Tibial artery (tissue), 4 donors: Measurements from ENCODE around the gene CCDC50.

Source experiments
- DNase-seq, 2 donors: peaks; one replicate each; pipeline ENCODE4 v3.0.0-alpha.2; 2019
- H3K27ac ChIP-seq, 2 donors: fragments of 200-600 bp; sonication (generic) in 1 of 2; 1 replicate in 1 of 2; 2 replicates in 1 of 2; pipeline ENCODE4 v1.5.1; 2018 to 2019; ENCODE audit warnings: mild to moderate bottlenecking in 1 of 2
- H3K27me3 ChIP-seq, 2 donors: fragments of 200-600 bp; sonication (generic) in 1 of 2; one replicate each; pipeline versions ENCODE4 v1.5.1 to v1.6.0; 2016 to 2019
- H3K36me3 ChIP-seq, 3 donors: fragments of 200-600 bp; sonication (generic) in 2 of 3; one replicate each; pipeline ENCODE4 v1.5.1; 2016 to 2019; ENCODE audit warnings: mild to moderate bottlenecking in 2 of 3
- H3K4me1 ChIP-seq, 4 donors: fragments of 200-600 bp; sonication (generic) in 2 of 4; 1 replicate in 3 of 4; 2 replicates in 1 of 4; pipeline ENCODE4 v1.5.1; 2016 to 2019
- H3K4me3 ChIP-seq, 2 donors: fragments of 200-600 bp; sonication (generic) in 1 of 2; 1 replicate in 1 of 2; 2 replicates in 1 of 2; pipeline ENCODE4 v1.5.1; 2018 to 2019; ENCODE audit warnings: mild to moderate bottlenecking in 2 of 2
- H3K9me3 ChIP-seq, 3 donors: fragments of 200-600 bp; sonication (generic) in 1 of 3; one replicate each; pipeline ENCODE4 v1.5.1; 2016 to 2019
- intact Hi-C: fragments of 100-400 bp; cut with DNase I; formaldehyde crosslinking; loops from one replicate; pipeline ENCODE4 v1.15.0; 2023; ENCODE audit warnings: low total_unique reads
- TF ChIP-seq, protein P1 (sequence below), 2 experiments: fragments of 200-600 bp in 1 of 2; fragments of 450-650 bp in 1 of 2; IDR thresholded peaks; one replicate each; pipeline ENCODE4 v1.5.1; 2017 to 2019; ENCODE audit warnings: antibody characterized with exemption in 2 of 2, mild to moderate bottlenecking in 1 of 2, moderate library complexity in 1 of 2

Gene CCDC50

DNA sequence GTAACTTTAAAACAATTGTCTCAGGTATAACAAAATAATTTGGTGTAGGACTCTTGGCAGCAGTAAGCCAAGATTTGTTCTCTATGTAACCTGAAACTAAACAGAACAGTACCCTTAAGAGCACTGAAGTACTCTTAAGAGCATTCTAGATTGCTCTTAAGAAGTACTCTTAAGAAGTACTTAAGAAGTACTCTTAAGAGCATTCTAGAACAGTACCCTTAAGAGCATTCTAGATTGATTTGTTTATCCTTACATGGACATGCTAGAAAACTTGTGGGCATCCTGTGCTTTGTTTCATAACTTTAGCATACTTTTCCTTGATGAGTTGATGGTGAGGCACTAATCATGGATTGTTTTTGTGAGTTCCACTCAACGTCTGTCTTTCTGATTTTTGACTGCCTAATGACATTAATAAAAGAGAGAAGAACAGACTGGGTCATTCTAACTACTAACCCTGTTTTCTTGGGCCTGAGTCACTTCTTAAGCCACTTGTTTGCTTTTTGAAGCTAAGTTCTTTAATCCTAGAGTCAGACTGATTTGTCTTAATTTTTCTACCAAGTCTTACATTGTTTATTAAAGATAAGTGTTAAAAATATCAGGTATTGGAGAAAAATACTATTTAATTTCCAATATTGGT lies 58.4 kb downstream of the CCDC50 start:
- H3K36me3 ChIP-seq, result peaks cover 22 to 41% (median 33%) of the 10 kb centered on the region in 3 donors
- intact Hi-C loops, result no loop called here
- H3K27me3 ChIP-seq, result no peaks in the 10 kb centered on the region
- H3K27ac ChIP-seq, result no peak overlapping the region
- no peaks in the 10 kb centered on the region for H3K9me3 ChIP-seq
- no peak for DNase-seq
- peaks cover 0 to 14% (median 0%) of the 10 kb centered on the region in 4 donors for H3K4me1 ChIP-seq
- TF ChIP-seq, protein P1, sequence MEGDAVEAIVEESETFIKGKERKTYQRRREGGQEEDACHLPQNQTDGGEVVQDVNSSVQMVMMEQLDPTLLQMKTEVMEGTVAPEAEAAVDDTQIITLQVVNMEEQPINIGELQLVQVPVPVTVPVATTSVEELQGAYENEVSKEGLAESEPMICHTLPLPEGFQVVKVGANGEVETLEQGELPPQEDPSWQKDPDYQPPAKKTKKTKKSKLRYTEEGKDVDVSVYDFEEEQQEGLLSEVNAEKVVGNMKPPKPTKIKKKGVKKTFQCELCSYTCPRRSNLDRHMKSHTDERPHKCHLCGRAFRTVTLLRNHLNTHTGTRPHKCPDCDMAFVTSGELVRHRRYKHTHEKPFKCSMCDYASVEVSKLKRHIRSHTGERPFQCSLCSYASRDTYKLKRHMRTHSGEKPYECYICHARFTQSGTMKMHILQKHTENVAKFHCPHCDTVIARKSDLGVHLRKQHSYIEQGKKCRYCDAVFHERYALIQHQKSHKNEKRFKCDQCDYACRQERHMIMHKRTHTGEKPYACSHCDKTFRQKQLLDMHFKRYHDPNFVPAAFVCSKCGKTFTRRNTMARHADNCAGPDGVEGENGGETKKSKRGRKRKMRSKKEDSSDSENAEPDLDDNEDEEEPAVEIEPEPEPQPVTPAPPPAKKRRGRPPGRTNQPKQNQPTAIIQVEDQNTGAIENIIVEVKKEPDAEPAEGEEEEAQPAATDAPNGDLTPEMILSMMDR (IDR thresholded peaks at IDR 0.05), result no peak
- H3K4me3 ChIP-seq, result no peak overlapping the region

DNA sequence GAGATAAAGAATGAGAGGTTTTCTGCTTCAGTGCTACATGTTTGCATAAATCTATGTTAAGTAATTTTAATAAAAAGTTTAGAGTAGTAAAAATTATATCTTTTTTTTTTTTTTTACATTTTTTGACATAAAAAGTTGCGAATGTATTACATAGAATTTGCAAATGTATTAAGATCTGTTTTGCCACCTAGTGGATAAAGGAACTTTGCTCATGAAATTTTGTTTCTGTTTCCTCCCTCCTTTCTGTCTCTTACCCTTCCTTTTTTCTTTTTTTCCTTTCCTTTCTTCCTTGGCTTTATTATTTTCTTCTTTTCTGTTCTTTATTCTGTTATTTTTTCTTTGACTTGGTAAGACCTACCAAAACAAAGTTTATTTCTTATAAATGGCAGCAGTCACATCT lies 59.6 kb downstream of the CCDC50 start:
- peaks cover 0 to 7% (median 0%) of the 10 kb centered on the region in 4 donors for H3K4me1 ChIP-seq
- H3K4me3 ChIP-seq, result no peak overlapping the region
- TF ChIP-seq, protein P1 (IDR thresholded peaks at IDR 0.05), result peak in 1 of 2 experiments; percentile 20
- no peaks in the 10 kb centered on the region for H3K27me3 ChIP-seq
- H3K9me3 ChIP-seq, result no peaks in the 10 kb centered on the region
- intact Hi-C loops, result no loop called here
- H3K36me3 ChIP-seq, result peaks cover 22 to 40% (median 32%) of the 10 kb centered on the region in 3 donors
- no peak for DNase-seq
- no peak overlapping the region for H3K27ac ChIP-seq

DNA sequence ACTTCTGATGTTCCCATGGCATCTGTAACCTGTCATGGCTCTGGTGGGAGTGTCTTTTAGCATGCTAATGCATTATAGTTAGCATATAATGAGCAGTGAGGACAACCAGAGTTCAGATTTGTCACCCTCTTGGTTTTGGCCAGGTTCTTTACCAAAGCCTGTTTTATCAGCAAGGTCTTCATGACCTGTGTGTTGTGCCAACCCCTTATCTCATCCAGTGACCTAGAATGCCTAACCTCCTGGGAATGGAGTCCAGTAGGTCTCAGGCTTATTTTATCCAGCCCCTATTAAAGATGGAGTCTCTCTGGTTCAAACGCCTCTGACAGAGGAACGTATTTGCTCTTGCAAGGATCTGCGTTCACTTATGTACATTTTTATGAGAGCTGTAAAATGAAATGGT lies 61.4 kb downstream of the CCDC50 start:
- DNase-seq, result no peak
- H3K27ac ChIP-seq, result no peak overlapping the region
- peaks cover 22 to 40% (median 33%) of the 10 kb centered on the region in 3 donors for H3K36me3 ChIP-seq
- intact Hi-C loops, result no loop called here
- H3K9me3 ChIP-seq, result no peaks in the 10 kb centered on the region
- no peaks in the 10 kb centered on the region for H3K27me3 ChIP-seq
- no peak overlapping the region for H3K4me3 ChIP-seq
- H3K4me1 ChIP-seq, result no peaks in the 10 kb centered on the region
- TF ChIP-seq, protein P1 (IDR thresholded peaks at IDR 0.05), result no peak

DNA sequence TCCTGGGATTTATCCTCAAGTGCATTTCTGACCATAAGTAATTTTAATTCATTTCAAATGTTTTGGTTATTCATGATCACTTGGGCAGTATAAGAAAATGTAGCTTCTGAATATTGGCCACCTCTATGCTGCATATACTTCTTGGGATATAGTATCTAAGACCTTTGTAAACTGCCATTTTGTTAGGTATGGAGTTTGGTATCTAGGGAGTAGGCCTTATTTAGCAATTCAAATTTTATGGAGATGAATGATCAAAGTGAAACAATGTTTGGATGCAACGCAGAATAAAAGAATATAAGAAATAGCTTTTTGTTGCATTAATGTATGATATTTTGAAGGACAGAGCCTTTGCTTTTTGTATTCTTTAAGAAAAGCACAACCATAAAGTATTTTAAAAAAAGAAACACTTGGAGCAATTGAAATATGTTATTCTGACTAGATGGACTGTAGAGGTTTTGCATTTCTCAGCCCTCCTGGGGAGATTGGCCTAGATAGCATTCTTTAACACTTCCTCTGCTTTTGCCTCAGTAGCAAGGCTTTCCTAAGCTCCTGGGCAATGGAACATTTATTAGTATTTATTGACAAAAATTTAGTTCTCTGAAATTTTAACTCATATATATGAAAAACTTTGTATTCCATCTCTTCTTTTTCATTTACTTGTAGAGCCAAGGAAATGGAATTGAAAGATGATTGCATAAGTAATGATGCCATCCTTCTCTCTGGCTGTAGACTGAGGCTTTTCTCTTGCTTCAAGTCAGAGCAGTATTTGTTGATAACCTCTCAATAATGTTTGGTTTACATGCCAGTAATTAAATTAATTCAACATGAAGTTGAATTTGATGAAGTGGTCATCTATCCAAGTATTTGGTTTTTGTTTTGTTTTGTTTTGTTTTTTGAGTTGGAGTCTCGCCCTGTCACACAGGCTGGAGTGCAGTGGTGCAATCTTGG lies 62.9 kb downstream of the CCDC50 start:
- no peaks in the 10 kb centered on the region for H3K9me3 ChIP-seq
- TF ChIP-seq, protein P1 (IDR thresholded peaks at IDR 0.05), result no peak
- no peak overlapping the region for H3K27ac ChIP-seq
- no peak for DNase-seq
- H3K4me3 ChIP-seq, result no peak overlapping the region
- H3K36me3 ChIP-seq, result peaks cover 22 to 52% (median 40%) of the 10 kb centered on the region in 3 donors
- no peaks in the 10 kb centered on the region for H3K4me1 ChIP-seq
- H3K27me3 ChIP-seq, result no peaks in the 10 kb centered on the region
- intact Hi-C loops, result no loop called here

DNA sequence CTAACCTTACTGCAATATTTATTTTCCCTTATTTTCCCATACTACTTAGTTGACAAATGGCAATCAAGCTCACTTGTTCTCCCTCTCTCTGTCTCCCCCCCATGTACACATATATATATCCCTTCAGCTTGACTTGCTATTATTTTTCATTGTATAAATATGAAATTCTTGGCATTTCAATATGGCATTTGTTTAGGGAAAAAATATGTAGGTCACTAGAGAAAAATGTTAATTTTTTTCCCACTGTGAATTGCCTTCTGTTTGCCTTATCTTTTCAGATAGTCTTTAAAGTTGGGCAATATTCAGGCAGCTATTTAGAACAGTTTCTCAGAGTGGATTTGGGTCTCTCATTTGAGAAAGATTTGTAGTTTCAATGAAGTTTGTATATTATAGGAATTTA lies 64.0 kb downstream of the CCDC50 start:
- H3K9me3 ChIP-seq, result no peaks in the 10 kb centered on the region
- no peak overlapping the region for H3K27ac ChIP-seq
- no peak overlapping the region for H3K4me3 ChIP-seq
- TF ChIP-seq, protein P1 (IDR thresholded peaks at IDR 0.05), result no peak
- no peaks in the 10 kb centered on the region for H3K4me1 ChIP-seq
- no peak for DNase-seq
- H3K36me3 ChIP-seq, result peaks cover 26 to 52% (median 47%) of the 10 kb centered on the region in 3 donors
- H3K27me3 ChIP-seq, result no peaks in the 10 kb centered on the region
- intact Hi-C loops, result no loop called here
